K562 (cell line): ENCODE results near the gene GALNT5. TPM values are rescaled to one million over a fixed set of nuclear protein-coding genes. Genes with fewer than 3 reads are reported as not detected.

ENCODE experiments used
- CBFA2T3 ChIP-seq: fragments of 450-650 bp; IDR thresholded peaks from 2 replicates; pipeline ENCODE4 v1.6.1; 2017
- CBX5 ChIP-seq: IDR thresholded peaks from 2 replicates; pipeline ENCODE4 v1.6.1; 2014; ENCODE audit warnings: low read depth, borderline replicate concordance
- CCAR2 ChIP-seq: fragments of 200-400 bp; formaldehyde crosslinking; IDR thresholded peaks from 2 replicates; pipeline ENCODE4 v1.6.1; 2017; ENCODE audit warnings: mild to moderate bottlenecking, low read depth, low read length
- CHD2 ChIP-seq: IDR thresholded peaks from 2 replicates; pipeline ENCODE4 v1.6.1; 2011; ENCODE audit warnings: low read depth, low read length
- CREM ChIP-seq: IDR thresholded peaks from 2 replicates; pipeline ENCODE4 v1.6.1; 2014; ENCODE audit warnings: antibody characterized with exemption, low read depth
- DMBX1 ChIP-seq: fragments of 250-450 bp; sonication (Bioruptor Pico); IDR thresholded peaks from 2 replicates; pipeline ENCODE4 v1.8.0; 2022; ENCODE audit warnings: inconsistent platforms, mild to moderate bottlenecking, moderate library complexity, borderline replicate concordance
- EGR1 ChIP-seq: fragments of 450-650 bp; conservative IDR thresholded peaks from 2 replicates; pipeline ENCODE4 v1.6.1; 2017; ENCODE audit warnings: mild to moderate bottlenecking
- HDAC2 ChIP-seq: fragments of 450-650 bp; IDR thresholded peaks from 2 replicates; pipeline ENCODE4 v1.6.1; 2016; ENCODE audit warnings: mild to moderate bottlenecking
- KAT7 ChIP-seq: sonication (generic); formaldehyde crosslinking; IDR thresholded peaks from 2 replicates; pipeline ENCODE4 v1.8.0; 2022; ENCODE audit warnings: missing genetic modification reagents, mild to moderate bottlenecking, borderline replicate concordance
- KLF13 ChIP-seq: fragments of 450-650 bp; IDR thresholded peaks from 2 replicates; pipeline ENCODE4 v1.6.1; 2016; ENCODE audit warnings: missing genetic modification characterization, low read depth, mild to moderate bottlenecking, missing compliant biosample characterization, moderate library complexity, borderline replicate concordance
- NFXL1 ChIP-seq: fragments of 450-650 bp; formaldehyde crosslinking; IDR thresholded peaks from 2 replicates; pipeline ENCODE4 v1.4.0; 2021; ENCODE audit warnings: mild to moderate bottlenecking
- NRF1 ChIP-seq, 2 experiments: fragments of 450-650 bp; IDR thresholded peaks in 1 of 2; conservative IDR thresholded peaks in 1 of 2; 2 replicates each; pipeline ENCODE4 v1.6.1; 2014; ENCODE audit warnings: mild to moderate bottlenecking in 2 of 2
- SMAD4 ChIP-seq: fragments of 250-450 bp; sonication (Bioruptor Pico); conservative IDR thresholded peaks from 2 replicates; pipeline ENCODE4 v1.8.0; 2021; ENCODE audit warnings: inconsistent platforms, mild to moderate bottlenecking, moderate library complexity
- ZBED1 ChIP-seq: IDR thresholded peaks from 2 replicates; pipeline ENCODE4 v1.6.1; 2014
- ZNF12 ChIP-seq: sonication (generic); formaldehyde crosslinking; IDR thresholded peaks from 2 replicates; pipeline ENCODE4 v1.4.0; 2020; ENCODE audit warnings: mild to moderate bottlenecking, missing genetic modification reagents
- ZNF77 ChIP-seq: fragments of 250-450 bp; sonication (Bioruptor Pico); IDR thresholded peaks from 2 replicates; pipeline ENCODE4 v1.5.0; 2020
- ZNF778 ChIP-seq: fragments of 450-650 bp; formaldehyde crosslinking; IDR thresholded peaks from 2 replicates; pipeline ENCODE4 v1.4.0; 2020; ENCODE audit warnings: mild to moderate bottlenecking, moderate library complexity
- ZNF79 ChIP-seq: fragments of 250-450 bp; sonication (Bioruptor Pico); IDR thresholded peaks from 2 replicates; pipeline ENCODE4 v1.4.0; 2020; ENCODE audit warnings: low read depth, mild to moderate bottlenecking, moderate library complexity
- polyA plus RNA-seq, 8 experiments: library from polyadenylated mRNA; depleted of rRNA in 4 of 8; stranded (reverse) in 5 of 8; unstranded in 3 of 8; fragments of >200 nt; fragmentation: Nextera tagmentation in 2 of 8; fragmentation: Illumina TruSeq in 1 of 8; extraction: Ambion mirVana in 2 of 8; extraction: Trizol in 1 of 8; gene quantifications; 2 replicates each; pipeline versions ENCODE4 v1.2.1 to v1.2.3, GENCODE V29; 2011 to 2014; ENCODE audit warnings: inconsistent platforms in 1 of 8, missing spikeins in 1 of 8
- total RNA-seq, 7 experiments: library from RNA; depleted of rRNA in 6 of 7; stranded (reverse); fragments of >200 nt in 6 of 7; fragmentation: Illumina TruSeq in 2 of 7; extraction: Trizol in 2 of 7; gene quantifications; 2 replicates each; pipeline versions ENCODE4 v1.2.1 to v1.2.3, GENCODE V29; 2011 to 2021; ENCODE audit warnings: low replicate concordance in 1 of 7
- TF ChIP-seq, protein P1 (sequence below): sonication (generic); formaldehyde crosslinking; IDR thresholded peaks from 2 replicates; pipeline ENCODE4 v1.8.0; 2022; ENCODE audit warnings: missing genetic modification reagents, mild to moderate bottlenecking, borderline replicate concordance
- TF ChIP-seq, protein P2 (sequence below): fragments of 450-650 bp; IDR thresholded peaks from 2 replicates; pipeline ENCODE4 v1.6.1; 2016; ENCODE audit warnings: low read depth

Gene GALNT5
- total and polyA plus RNA-seq, 9 of the 15 experiments (the other 6 are each of a cell fraction or from before 2014, with no cell fraction given): 21.6 to 73.0 (median 54.7) TPM

DNA sequence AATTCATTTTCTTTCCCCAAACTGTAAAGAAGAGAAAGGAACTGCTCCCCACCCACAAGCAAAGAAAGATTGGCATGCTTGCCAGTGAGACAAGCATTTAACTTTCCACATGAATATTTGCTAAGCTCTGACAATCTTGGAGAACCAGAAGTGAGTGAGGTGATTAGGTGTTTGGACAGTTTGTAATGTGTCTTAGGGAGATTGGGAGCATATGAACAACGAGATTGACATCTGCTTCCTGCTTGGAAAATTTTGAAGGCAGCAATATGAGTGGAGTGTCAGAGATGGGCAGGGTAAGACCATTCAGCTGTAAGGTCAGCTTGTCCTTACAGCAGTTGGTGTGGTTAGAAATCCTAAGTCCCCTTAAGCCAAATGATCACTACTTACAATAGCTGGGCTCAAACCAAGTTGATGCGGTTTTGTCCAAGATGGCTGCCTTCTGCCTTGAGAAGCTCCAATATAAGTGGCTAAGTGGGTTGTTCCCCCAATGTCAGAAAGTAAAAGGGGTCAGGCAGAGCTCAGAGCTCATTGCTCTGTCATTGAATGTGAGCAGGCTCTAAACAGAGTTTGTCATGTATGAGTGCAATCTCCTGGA lies 36.0 kb upstream of the GALNT5 start (continued):
- no peak for TF ChIP-seq EGR1
- TF ChIP-seq CREM: peak; percentile 58; the same call in 1 of the 2 replicates
- no peak for TF ChIP-seq ZNF12 (CRISPR knock-in tag)
- TF ChIP-seq, protein P1, sequence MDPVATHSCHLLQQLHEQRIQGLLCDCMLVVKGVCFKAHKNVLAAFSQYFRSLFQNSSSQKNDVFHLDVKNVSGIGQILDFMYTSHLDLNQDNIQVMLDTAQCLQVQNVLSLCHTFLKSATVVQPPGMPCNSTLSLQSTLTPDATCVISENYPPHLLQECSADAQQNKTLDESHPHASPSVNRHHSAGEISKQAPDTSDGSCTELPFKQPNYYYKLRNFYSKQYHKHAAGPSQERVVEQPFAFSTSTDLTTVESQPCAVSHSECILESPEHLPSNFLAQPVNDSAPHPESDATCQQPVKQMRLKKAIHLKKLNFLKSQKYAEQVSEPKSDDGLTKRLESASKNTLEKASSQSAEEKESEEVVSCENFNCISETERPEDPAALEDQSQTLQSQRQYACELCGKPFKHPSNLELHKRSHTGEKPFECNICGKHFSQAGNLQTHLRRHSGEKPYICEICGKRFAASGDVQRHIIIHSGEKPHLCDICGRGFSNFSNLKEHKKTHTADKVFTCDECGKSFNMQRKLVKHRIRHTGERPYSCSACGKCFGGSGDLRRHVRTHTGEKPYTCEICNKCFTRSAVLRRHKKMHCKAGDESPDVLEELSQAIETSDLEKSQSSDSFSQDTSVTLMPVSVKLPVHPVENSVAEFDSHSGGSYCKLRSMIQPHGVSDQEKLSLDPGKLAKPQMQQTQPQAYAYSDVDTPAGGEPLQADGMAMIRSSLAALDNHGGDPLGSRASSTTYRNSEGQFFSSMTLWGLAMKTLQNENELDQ: no peak
- peak; percentile 92 for TF ChIP-seq SMAD4 (CRISPR knock-in tag)
- no peak for TF ChIP-seq CCAR2
- peak; percentile 100 for TF ChIP-seq CBFA2T3
- 0 out of 2 replicates have a peak, but pooled peaks have one; percentile 12 for TF ChIP-seq KLF13
- peak; percentile 87; the same call in 1 of the 2 replicates for TF ChIP-seq HDAC2
- TF ChIP-seq ZBED1: 0 out of 2 replicates have a peak, but pooled peaks have one; percentile 50
- TF ChIP-seq KAT7 (CRISPR knock-in tag): peak; percentile 81; the same call in 1 of the 2 replicates
- no peak for TF ChIP-seq CHD2
- TF ChIP-seq ZNF778 (CRISPR knock-in tag): no peak
- no peak for TF ChIP-seq ZNF77 (CRISPR knock-in tag)
- peak; percentile 88 for TF ChIP-seq DMBX1
- no peak for TF ChIP-seq CBX5
- TF ChIP-seq NFXL1 (CRISPR knock-in tag): 0 out of 2 replicates have a peak, but pooled peaks have one; percentile 31
- TF ChIP-seq, protein P2, sequence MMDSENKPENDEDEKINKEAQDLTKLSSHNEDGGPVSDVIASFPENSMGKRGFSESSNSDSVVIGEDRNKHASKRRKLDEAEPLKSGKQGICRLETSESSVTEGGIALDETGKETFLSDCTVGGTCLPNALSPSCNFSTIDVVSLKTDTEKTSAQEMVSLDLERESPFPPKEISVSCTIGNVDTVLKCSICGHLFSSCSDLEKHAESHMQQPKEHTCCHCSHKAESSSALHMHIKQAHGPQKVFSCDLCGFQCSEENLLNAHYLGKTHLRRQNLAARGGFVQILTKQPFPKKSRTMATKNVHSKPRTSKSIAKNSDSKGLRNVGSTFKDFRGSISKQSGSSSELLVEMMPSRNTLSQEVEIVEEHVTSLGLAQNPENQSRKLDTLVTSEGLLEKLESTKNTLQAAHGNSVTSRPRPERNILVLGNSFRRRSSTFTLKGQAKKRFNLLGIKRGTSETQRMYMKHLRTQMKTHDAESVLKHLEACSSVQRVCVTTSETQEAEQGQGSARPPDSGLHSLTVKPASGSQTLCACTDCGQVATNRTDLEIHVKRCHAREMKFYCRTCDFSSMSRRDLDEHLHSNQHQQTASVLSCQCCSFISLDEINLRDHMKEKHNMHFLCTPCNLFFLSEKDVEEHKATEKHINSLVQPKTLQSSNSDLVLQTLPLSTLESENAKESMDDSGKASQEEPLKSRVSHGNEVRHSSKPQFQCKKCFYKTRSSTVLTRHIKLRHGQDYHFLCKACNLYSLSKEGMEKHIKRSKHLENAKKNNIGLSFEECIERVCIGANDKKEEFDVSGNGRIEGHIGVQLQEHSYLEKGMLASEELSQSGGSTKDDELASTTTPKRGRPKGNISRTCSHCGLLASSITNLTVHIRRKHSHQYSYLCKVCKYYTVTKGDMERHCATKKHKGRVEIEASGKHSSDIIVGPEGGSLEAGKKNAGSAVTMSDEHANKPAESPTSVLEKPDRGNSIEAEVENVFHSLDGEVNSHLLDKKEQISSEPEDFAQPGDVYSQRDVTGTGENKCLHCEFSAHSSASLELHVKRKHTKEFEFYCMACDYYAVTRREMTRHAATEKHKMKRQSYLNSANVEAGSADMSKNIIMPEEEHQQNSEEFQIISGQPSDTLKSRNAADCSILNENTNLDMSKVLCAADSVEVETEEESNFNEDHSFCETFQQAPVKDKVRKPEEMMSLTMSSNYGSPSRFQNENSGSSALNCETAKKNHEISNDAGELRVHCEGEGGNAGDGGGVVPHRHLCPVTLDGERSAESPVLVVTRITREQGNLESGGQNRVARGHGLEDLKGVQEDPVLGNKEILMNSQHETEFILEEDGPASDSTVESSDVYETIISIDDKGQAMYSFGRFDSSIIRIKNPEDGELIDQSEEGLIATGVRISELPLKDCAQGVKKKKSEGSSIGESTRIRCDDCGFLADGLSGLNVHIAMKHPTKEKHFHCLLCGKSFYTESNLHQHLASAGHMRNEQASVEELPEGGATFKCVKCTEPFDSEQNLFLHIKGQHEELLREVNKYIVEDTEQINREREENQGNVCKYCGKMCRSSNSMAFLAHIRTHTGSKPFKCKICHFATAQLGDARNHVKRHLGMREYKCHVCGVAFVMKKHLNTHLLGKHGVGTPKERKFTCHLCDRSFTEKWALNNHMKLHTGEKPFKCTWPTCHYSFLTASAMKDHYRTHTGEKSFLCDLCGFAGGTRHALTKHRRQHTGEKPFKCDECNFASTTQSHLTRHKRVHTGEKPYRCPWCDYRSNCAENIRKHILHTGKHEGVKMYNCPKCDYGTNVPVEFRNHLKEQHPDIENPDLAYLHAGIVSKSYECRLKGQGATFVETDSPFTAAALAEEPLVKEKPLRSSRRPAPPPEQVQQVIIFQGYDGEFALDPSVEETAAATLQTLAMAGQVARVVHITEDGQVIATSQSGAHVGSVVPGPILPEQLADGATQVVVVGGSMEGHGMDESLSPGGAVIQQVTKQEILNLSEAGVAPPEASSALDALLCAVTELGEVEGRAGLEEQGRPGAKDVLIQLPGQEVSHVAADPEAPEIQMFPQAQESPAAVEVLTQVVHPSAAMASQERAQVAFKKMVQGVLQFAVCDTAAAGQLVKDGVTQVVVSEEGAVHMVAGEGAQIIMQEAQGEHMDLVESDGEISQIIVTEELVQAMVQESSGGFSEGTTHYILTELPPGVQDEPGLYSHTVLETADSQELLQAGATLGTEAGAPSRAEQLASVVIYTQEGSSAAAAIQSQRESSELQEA: no peak
- no peak for TF ChIP-seq ZNF79 (CRISPR knock-in tag)
- TF ChIP-seq NRF1 (conservative IDR thresholded peaks at IDR 0.05 in 1 of 2, IDR thresholded peaks at IDR 0.05 in 1 of 2): 0 out of 4 replicates have a peak, but pooled peaks of 1 of the 2 experiments have one; percentile 21
